Measurements from ENCODE around the gene MMP11.

MMP11 gene

DNA sequence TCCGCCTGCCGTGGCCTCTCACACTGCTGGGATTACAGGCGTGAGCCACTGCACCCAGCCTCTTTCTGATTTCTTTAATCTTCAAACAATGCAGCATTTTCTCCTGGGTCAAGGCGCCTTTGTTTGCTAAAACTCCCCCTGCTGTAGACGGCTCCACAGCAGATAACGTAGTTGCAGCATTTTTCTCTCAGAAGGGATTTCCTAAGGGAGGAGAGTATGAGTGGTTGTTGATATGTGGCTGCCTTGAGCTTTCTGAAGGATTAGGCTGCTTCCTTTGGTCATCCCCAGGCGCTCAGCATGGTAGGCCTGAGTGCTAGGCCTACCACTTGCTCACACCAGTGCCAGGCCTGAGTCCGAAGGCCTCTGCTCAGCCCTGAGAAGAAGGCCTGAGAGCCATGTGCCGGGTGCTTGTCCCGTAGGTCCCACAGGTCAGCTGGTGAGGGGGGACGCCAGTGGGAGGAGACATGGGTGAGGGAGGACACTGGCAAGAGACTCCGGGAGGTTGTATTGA is 32.2 kb downstream of the MMP11 start:
- no peak for DNase-seq (ENCODE audit: low read depth)
- TF ChIP-seq, protein P1, sequence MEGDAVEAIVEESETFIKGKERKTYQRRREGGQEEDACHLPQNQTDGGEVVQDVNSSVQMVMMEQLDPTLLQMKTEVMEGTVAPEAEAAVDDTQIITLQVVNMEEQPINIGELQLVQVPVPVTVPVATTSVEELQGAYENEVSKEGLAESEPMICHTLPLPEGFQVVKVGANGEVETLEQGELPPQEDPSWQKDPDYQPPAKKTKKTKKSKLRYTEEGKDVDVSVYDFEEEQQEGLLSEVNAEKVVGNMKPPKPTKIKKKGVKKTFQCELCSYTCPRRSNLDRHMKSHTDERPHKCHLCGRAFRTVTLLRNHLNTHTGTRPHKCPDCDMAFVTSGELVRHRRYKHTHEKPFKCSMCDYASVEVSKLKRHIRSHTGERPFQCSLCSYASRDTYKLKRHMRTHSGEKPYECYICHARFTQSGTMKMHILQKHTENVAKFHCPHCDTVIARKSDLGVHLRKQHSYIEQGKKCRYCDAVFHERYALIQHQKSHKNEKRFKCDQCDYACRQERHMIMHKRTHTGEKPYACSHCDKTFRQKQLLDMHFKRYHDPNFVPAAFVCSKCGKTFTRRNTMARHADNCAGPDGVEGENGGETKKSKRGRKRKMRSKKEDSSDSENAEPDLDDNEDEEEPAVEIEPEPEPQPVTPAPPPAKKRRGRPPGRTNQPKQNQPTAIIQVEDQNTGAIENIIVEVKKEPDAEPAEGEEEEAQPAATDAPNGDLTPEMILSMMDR (IDR thresholded peaks at IDR 0.05; ENCODE audit: low read depth, low read length, missing control alignments): no peak
- H3K4me3 ChIP-seq (ENCODE audit: low read depth, low read length): no peak overlapping the region
- in situ Hi-C loops (cut with HindIII; ENCODE audit: low sequenced_read_pairs): no loop called here

DNA sequence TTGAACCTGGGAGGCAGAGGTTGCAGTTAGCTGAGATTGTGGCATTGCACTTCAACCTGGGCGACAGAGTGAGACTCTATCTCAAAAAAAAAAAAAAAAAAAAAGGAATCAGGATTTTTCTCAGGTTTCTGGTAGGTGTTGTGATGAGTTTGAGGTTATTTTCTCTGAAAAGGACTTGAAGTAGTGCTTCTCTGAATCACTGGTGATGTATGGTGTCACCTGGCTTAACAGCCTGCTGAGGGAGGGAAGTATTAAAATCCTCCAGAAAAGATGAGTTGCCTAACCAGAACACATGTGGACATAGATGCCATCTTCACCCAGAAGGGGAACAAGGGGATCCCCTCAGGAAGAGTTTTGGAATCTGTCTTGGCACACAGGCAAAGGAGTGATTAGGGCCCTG is 34.2 kb downstream of the MMP11 start:
- DNase-seq (ENCODE audit: low read depth): no peak
- TF ChIP-seq, protein P1 (IDR thresholded peaks at IDR 0.05; ENCODE audit: low read depth, low read length, missing control alignments): no peak
- no peak overlapping the region for H3K4me3 ChIP-seq (ENCODE audit: low read depth, low read length)
- in situ Hi-C loops (cut with HindIII; ENCODE audit: low sequenced_read_pairs): no loop called here

DNA sequence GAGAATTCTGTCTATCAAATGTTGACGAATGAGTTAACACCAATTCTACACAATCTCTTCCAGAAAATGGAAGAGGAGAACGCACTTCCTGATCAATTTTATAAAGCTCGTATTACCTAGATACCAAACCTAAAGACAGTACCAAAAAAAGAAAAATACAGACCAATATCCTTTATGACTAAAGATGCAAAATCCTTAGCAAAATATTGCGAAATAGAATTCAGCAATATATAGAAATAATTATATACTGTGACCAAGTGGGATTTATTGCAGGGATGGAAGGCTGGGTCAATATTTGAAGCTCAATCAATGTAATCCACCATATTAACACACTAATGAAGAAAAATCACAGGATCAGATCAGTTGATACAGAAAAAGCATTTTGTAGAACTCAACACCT is 39.7 kb downstream of the MMP11 start:
- no peak for DNase-seq (ENCODE audit: low read depth)
- no peak overlapping the region for H3K4me3 ChIP-seq (ENCODE audit: low read depth, low read length)
- TF ChIP-seq, protein P1 (IDR thresholded peaks at IDR 0.05; ENCODE audit: low read depth, low read length, missing control alignments): no peak
- in situ Hi-C loops (cut with HindIII; ENCODE audit: low sequenced_read_pairs): no loop called here

DNA sequence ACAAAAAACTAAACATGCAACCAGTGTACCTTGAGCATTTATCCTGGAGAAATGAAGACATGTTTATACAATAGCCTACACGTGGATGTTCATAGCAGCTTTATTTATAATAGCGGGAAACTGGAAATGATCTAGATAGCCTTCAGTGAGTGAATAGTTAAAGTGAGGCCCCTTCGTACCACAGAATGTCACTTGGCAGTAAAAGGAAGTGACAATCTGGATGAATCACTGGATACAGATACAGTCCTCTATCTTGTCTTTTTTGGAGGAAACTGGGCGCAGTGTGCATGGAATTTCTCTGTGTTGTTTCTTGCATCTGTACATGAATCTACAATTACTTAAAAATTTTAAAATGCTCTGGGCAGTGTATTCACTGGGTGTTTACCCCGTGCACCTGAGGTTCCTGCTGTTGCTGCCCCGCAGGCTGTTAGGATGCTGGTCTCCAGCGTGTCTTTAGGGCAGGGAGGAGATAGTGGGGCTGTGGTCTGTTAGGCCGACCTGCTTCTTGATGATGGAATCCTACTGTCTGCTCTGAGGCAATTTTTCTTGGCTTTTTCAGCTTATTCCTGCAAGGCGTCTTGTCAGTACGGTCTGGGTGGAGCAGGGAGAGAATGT is 43.0 kb downstream of the MMP11 start:
- no peak overlapping the region for H3K4me3 ChIP-seq (ENCODE audit: low read depth, low read length)
- TF ChIP-seq, protein P1 (IDR thresholded peaks at IDR 0.05; ENCODE audit: low read depth, low read length, missing control alignments): no peak
- in situ Hi-C loops (cut with HindIII; ENCODE audit: low sequenced_read_pairs): no loop called here
- DNase-seq (ENCODE audit: low read depth): no peak

DNA sequence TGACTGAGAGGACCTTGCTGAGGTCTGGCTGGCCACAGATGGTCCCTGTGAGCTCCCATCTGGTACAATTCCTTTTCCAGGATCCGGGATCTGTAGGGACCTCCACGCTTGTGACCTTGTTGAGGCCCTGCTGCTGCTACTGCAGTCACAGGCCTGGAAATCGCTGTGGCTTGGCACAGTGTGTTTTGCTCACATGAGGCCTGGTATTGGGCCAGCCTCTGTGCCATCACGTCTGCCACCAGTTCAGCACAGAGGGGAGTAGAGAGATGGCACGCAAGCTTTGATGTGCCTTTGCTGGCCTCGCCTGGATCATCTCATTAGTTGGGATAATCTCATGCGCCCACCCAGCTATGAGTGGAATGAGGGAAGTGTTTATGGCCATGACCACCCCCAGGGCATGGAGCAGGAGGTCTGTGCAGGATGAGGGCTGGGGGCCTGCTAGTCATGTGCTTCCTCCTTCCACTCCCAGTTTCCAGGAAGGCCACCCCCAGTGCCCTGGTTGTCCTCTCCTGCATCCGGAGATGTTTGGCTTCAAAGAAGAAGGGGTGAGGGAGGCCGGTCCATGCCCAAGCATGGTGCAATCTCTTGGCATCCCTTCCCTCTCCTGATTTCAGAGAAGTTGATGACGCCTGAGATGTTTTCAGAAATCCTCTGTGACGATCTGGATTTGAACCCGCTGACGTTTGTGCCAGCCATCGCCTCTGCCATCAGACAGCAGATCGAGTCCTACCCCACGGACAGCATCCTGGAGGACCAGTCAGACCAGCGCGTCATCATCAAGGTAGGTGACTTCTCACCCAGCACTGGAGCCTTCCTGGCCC is 43.7 kb downstream of the MMP11 start:
- in situ Hi-C loops (cut with HindIII; ENCODE audit: low sequenced_read_pairs): no loop called here
- H3K4me3 ChIP-seq (ENCODE audit: low read depth, low read length): no peak overlapping the region
- DNase-seq (ENCODE audit: low read depth): no peak
- TF ChIP-seq, protein P1 (IDR thresholded peaks at IDR 0.05; ENCODE audit: low read depth, low read length, missing control alignments): no peak

DNA sequence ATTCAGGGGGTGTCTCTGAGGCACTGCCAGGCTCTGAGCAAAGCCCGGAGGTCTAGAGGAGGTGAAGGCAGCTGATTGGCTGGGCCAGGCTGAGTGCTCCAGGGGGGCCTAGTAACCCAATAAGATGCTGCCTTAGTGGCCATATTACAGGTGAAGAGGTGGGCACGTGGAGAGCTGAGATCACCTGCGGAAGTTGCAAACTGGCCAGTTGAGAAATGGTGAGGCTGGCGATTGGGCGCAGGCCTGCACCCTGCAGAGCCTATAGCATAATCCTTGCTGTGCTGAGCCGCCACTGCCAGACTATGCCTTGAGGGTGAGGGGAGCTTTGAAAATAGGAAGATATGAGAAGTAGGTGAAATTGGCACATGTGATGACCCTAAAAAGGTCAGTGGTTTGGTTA is 44.5 kb downstream of the MMP11 start:
- no peak for DNase-seq (ENCODE audit: low read depth)
- TF ChIP-seq, protein P1 (IDR thresholded peaks at IDR 0.05; ENCODE audit: low read depth, low read length, missing control alignments): no peak
- no peak overlapping the region for H3K4me3 ChIP-seq (ENCODE audit: low read depth, low read length)
- in situ Hi-C loops (cut with HindIII; ENCODE audit: low sequenced_read_pairs): no loop called here
